Fibroblast of skin of abdomen (primary cell): ENCODE results near the gene PRKCH.
"Not testable (repeated sequence)": the region's sequence is repeated elsewhere in the genome, so short reads cannot be mapped to it uniquely, and the experiment has no call there.

Source experiments
- DNase-seq: peaks from one replicate; pipeline ENCODE4 v3.0.0-alpha.2; 2013

The PRKCH gene

DNA sequence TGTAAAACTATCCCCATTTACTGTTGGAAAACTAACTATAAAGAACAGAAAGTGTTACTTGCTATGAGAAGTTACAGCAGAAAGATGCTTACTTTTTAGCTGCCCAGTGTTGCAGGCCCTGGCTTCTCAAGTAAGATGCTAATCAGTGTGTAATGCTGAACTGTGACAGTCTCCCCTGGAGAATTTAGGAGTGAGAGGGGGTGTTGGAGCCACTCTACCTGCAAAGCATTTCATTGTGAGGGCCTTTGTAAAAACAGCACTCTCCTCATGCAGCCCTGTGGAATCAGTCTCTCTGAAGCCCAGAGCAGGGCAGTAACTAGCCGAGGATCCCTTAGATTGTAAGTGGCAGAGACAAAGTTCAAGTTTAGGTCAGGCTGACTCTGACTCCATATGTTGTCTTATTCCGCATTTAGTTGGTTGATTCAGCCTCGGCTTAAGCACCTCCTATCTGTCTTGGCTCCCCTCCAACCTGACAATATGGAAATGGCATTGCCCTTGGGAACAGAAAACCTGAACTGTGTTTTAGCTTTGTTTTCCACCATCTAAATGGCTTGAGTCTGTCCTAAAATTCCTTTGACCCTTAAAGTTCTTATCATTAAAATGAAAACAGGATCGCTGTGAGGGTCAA lies 141.3 kb downstream of the PRKCH start:
- DNase-seq: peak; percentile 86

DNA sequence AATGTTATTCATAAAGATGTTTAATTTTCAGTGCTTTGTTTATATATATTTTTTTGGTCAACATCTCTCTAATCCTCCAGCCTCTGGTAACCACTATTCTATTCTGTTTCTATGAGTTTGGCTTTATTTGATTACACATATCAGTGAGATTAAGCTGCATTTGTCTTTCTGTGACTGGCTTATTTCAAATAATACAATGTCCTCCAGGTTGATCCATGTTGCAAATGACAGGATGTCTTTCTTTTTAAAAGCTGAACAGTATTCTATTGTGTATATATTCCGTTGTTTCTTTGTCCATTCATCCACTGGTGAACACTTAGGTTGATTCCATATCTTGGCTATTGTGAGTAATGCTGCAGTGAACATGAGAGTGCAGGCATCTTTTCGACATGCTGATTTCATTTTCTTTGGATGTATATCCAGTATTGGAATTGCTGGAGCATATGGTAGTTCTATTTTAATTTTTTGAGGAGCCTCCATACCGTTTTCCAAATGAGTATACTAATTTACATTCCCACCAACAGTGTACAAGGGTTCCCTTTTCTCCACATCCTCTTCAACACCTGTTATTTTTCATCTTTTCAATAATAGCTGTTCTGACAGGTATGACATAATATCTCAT lies 142.4 kb downstream of the PRKCH start:
- no peak for DNase-seq

DNA sequence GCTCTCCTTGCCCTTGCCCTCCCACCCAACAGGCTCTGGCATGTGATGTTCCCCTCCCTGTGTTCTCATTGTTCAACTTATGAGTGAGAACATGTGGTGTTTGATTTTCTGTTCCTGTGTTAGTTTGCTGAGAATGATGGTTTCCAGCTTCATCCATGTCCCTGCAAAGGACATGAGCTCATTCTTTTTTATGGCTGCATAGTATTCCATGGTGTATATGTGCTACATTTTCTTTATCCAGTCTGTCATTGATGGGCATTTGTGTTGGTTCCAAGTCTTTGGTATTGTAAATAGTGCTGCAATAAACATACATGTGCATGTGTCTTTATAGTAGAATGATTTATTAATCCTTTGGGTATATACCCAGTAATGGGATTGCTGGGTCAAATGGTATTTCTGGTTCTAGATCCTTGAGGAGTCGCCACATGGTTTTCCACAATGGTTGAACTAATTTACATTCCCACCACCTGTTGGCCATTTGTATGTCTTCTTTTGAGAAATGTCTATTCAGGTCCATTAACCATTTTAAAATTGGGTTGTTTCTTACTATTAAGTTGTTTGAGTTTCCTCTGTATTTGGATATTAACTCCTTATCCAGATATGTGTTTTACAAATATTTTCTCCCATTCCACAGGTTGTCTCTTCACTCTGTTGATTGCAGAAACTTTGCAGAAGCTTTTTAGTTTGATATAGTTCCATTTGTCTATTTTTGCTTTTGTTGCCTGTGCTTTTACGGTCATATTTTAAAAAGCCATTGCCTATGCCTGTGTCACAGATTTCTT lies 143.4 kb downstream of the PRKCH start:
- DNase-seq: not testable (repeated sequence)

DNA sequence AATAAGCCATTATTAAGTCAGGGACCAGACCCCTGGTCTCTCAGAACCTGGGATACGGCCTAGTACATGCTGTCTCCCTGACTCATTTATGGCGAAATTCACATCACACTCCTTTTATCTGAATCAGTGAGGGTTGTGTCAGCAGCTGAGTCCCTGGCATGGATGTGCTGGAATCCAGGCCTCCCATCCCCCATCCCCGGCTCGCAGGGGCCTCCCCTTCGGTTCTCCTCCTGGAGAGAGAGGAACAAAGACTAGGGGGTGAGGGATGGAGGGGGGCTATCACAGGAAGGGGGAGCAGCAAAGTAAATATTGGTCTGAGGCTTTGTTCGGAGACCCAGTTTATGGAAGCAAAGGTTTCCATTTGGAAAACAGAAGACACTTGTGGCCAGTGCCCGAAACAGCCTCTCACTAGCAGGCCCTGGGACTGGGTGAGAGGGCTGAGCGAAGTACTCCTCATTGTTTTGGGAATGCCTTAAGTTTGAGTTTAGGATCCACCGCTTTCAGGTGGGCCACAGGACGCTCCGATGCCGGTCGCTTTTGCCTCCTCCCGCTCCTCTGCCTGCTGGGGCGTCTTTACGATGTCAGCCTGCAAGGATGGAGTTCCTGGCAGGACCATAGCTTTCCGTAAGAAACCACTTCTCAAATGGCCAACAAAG lies 145.0 kb downstream of the PRKCH start:
- DNase-seq: peak; percentile 98

DNA sequence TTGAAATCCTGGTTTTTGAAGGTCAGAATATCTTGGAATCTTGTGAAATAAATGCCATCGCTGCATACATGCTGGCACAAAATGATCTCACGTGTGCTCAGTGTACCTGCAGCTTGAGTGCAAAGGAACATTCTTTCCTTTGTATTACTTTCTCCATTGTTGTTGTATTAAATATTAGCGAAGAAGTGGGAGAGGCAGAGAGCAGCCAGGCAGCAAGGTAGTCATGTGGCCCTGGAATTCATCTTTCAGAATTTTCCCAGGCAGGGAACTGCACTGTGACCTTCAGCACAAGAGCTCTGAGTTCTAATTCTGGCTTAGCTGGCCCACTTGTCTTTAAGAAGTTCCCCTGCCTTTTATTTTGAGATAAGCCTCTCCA lies 145.5 kb downstream of the PRKCH start:
- no peak for DNase-seq

DNA sequence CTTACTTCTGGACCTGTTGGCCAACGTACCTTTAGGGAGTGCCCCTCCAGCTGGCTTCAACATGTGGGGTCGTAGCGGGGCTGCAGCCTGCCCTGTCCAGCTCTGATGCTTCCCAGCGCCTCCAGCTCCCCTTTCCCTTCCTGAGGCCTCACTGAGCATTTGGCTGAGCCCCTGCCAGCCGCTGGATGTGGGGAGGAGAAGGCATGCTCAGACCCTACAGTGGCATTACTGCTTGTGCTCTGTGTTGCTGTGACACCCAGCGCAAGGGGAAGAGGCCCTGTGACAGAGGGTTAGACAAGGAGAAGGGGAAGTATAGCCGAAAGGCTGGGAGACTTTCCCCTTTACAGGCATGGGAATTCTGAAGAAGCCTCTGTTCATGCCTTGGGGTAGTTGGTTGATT lies 145.9 kb downstream of the PRKCH start:
- DNase-seq: no peak

DNA sequence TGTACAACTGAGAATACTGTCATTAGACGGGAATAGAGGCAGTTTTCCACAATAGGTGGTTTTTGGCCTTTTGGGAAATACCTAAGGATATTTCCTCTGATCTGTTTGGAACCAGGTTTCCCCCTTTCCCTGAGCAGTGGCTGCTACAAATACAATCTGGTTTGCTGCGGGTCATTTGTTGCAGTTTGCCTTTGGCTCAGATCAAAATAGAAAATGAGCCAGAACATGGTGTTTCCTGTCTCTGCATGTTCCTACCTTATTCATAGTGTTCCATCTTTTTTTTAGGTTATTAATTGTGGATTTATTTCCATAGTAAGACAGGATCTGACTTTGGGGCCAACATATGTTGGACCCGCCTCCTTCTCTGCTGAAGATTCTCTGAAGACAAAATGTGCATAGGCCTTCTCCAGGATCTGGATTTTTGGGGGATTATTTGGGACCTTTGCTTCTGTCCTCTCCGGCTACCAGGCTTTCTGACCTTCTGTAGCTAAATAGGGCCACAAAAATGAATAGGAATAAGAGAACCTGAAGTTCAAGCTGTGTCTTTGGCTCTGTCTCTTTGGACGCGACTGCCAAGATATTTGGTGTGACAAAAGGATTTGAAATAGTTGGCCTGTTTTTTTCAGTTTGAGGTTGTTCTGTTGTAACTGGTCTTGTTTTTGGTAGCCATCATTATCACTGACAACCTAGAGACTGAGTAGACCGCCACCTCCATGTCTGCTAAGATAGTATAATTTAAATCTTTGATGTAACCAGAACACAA lies 146.9 kb downstream of the PRKCH start:
- no peak for DNase-seq

DNA sequence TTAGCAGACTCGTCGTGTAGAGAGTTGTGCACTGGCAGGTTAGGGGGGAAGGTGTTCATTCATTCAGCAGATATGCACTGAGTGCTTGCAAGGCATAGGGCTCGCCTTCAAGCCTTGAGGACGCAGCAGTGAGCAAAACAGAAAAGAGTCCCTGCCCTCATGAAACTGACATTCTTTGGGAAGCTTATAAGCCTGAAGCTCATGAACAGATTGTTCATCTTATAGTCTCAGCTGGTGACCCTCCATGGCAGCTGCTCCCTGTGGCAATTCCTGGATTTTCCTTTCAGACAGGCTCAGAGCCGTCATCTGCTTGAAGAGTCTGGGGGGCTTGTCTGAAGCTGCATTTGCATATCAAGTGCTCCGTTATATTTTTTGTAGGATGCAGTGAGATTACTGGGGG lies 148.4 kb downstream of the PRKCH start:
- DNase-seq: no peak

DNA sequence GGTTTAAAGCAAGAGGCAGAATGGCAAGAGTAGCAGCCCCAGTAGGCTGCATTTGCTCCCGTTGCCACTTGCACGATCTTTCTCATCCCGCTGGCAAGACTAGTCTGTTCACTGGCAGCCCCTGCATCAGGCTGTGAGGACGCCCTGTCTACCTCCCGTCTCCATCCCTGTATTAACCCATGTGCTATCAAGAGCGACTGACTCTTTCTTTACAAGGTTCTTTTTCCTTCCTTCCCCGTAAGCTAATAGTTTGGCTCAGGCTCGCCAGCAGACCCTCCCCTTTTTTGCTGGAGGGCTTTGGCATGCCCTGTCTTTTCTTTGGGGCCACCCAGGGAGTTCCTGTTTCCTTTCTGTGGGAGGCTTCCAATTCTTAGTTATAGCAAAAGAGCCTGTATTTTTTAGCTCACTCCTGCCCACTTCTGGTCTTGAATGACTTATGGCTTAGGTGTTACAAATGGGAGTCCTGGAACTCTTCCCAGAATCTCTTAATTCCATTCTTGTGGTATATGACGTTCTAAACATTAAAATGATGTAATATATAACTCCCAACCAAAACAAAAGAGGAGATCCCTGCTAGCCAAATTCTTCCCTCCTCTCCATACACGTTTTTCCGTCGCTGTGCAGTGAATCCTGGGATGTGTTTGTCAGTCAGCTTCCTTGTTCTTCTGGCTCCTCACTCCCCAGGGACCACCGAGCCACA lies 149.0 kb downstream of the PRKCH start:
- DNase-seq: peak; percentile 99

DNA sequence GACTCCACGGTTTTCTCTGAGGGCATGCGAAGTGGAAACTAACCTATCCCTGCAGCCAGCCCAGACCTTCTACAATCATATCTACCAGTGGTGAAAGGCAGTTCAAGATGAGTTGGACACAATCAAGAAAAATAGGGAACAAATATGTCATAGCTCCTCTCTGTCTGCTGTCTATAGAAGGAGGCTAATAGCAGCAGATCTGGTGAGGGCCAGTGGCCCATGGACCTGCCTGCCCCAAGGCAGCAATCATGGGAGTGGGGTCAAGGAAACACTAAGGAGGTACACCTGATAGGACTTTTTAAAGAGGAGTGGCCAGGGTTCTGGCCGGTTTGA lies 149.5 kb downstream of the PRKCH start:
- DNase-seq: no peak

DNA sequence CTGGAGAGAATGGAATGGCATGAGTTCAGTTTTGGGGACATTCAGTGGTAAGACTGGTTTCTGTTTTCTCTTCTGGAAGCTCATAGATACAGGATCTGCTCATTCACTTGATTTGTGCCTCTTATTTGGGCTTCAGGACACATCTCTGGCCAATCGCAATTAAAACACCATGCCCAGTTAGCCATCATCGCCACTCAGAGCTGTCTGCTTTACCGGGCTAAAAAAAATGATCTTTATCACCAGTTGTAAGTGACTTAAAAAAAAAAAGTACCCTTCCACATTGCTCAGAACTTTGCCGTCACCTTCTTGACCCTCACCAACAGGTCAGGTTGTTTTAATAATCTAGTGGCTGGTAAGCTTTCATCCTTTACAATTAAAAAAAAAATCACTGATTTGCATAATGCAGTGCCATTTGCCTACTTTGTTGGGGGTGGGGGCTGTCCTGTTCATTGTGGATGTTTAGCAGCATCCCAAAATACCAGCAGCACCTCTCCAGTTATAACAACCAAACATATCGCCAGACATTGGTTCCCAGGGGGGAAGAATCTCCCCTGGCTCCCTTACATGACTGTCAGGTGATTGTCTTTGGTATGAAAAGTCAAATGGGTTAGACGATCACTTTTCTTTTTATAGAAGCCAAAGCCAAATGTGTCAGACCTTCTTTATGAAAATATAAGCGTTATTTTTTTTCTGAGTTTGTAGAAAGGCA lies 150.1 kb downstream of the PRKCH start:
- DNase-seq: no peak

DNA sequence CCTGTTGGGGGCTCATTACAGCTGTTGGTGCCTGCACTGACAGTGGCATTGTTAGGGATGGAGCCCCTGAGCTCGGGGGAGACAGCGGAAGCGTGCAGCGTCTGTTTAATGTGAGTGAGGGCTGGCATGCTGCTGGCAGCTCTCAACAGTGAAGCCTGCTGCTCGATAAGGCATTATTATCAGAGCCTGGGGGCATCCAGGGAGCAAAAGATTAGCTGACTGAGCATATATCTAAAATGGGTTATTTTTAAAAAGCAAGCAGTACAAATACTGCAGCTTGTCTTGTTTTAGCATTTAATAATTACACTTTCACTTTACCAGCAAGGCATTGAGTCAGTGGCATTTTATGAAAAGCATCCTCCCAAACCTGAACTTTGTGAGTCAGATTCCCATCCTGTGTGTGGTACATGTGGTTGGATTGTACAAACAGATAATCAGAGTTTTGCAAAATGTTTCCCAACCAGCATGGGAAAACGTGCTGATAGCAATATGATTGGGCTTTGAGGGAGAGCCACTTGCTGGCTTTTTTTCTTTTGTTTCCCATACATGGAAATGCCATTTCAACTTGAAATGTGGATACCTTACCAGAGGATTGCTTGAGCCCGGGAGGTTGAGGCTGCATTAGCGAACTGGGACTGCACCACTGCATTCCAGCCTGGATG lies 150.8 kb downstream of the PRKCH start:
- peak; percentile 97 for DNase-seq

DNA sequence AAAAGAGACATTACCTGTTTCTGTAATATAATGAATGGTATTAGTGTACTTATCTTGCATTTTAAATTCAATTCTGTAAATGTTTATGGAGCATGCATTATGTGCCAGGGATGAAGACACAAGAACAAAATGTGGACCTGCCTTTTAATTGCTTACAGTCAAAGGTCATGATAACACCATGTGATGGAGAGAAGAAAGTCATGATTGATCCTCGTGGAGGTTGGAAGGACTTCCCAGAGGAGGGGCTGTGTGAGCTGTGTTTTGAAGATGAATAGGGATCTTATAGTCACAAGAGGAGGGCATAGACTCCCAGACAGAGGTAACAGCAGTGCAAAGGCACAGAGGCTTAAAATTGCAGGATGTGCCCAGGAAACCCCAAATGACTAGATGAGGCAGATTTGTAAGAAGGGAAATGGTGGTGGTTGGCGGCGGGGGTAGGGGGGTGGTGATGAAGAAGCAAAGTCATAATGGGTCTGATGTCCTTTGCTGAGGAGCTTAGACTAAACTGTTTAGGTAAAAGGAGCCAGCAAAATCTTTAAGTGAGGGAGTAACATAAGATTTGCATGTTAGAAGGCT lies 151.5 kb downstream of the PRKCH start:
- no peak for DNase-seq

DNA sequence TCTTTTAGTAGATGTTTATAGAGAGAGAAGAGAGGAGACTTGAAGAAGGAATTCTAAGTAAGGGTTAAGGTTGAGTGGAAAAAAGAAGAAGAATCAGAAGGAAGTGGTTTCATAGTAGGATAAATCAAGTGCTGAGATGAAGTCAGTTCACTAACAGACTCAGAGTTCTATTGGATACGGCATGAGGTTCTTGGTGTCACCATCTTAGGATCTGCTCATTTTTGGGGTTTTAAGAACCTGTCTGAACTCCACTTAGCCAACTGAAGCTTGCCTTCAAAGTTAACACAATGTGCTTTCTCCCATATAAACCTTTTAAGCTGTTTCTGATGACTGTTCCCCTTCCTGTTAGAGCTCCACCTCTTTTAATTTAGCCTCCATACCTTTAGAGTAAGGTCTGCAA lies 152.6 kb downstream of the PRKCH start:
- DNase-seq: no peak

DNA sequence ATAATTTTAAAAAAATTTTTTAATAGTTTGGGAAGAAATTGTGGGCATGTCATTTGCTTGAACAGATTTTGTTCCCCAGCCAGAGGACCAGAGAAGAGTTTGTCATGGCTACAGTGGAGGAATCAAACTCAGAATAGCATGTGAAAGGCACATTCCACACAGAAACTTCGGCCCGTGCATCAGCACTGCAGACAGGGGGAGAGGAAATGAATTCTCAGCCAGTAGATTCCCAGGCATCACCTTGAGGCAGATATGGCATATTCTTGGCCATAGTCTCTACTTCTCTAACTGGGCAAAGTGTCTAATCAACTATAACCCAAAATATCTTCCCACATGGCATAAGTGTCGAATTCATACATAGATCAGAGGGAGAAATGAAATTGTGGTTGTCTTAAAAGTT lies 153.3 kb downstream of the PRKCH start:
- DNase-seq: no peak

DNA sequence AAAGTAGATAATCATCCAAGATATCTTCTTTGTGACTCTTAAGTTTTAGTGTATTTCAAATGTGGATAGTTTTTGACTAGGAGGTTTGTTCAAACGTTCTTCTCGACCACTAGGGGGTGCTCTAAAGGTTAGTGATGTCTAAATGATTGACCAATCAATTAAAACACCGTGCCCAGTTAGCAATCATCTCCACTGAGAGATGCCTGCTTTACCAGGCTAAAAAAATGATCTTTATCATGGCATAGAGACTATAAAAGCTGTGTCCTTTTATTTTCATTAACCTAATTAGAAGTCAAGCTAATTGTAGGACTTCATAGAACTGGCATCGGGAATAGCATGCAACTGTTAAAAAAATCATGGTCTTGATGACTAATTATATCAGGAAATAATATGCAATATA lies 153.9 kb downstream of the PRKCH start:
- peak; percentile 67 for DNase-seq

DNA sequence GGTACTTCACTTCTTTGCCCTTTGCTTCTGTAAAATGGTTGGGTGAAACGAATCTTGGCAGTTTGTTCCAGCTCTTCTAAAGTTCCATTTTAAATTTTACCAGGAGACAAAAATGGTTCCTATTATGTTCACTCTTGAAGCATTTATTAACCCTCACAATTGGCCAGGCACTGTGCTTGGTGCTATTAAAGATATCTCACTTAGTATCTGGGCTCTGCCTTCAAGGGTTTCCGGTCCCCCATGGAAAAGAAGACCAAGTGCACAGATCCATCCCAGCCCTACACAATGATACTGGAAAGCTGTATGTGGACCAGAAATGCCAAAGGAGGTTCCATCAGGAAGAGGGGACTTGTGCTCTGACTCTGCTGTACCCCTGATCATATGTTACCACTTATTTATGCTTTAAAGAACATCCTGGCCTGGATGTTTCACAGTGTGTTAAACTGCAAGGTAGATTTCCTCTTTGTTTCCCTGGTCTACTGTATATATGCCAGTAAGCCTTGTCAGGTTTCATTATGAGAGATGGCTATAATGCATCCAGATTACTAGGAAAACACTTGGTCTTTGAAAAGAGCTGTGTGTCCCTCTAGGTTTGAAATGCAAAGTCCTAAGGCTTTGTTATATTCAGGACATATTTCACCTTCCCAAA lies 154.8 kb downstream of the PRKCH start:
- no peak for DNase-seq

DNA sequence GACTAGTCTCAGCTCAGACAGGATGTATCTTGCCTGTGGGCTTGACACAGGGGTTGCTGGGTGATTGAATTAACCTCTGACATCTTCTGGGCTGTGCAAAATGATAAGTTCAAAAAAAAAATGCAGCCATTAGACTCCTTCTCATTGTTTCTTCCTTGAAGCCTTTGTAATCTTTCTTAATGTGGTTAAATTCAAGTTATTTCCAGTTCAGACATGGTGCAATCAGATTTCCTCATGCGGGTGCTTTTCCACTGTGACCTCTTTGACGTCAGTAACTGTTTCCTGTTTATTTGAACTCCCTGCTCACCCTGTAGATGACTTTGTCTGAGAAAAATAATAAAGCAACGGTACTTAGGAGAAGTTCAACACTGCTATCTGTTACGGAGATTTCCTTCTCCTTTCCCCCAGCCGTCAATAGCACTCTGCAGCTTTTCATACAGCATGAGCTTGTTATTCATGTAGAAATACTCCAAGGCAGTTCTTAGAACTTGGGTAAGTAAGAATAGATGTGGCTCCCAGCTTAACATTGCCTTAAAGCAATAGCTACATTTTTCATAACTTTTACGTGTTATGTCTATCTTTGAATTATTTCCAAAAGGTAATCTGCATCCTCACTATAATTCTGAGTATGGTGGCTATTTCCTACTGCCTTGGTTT lies 155.5 kb downstream of the PRKCH start:
- DNase-seq: peak; percentile 77

DNA sequence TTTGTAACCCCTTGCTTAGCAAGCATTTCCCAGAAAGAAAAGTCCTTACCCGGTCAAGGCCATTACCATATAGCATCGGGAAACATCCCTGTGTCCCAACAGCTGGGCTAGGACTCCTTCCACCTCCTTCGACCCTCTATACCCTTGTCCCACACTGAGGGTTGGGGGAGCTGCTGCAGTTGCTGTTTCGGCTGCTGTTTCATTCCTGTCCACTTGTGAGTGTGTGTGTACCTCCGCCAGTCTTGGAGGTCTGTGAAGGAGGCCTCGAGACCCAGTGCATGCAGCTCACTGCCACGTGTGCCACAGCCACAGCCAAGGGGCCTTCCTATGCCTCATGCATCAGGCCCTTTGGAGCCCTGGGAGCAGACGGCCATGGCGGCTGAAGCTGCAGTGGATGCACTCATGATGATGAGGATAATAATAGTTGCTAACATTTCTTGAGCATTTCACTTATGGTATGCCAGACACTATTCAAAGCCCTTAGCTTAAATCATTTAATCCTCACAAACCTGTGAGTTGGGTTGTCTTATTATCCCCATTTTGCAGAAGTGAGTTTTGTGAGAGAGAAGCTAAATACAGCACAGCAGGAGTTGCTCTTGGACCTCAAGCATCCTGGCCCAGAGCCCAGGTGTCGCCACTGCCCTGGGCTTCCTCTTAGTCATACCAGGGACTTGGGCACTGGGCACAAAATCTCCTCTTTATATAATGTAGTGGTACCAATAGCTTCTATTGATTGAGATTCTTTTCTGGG lies 156.5 kb downstream of the PRKCH start:
- no peak for DNase-seq
